GM12878 (cell line): ENCODE measurements around the gene TRANK1. TPM values are rescaled to one million over a fixed set of nuclear protein-coding genes. Genes with fewer than 3 reads are reported as not detected.

ENCODE experiments used
- ATAC-seq: fragments of 200-7000 bp; cut with Tn5 transposase; 3 replicates; pipeline ENCODE4 v1.9.1; 2020; ENCODE audit warnings: mild to moderate bottlenecking, moderate library complexity
- BruUV-seq: library from RNA; stranded (reverse); fragments of 400-500 nt; replicated peaks from 2 replicates; lab custom pipeline; 2021; lab: Mats Ljungman, UMichigan
- CTCF ChIA-PET: fragments of 300-600 bp; sonication (Branson Sonifier 250); formaldehyde crosslinking; extraction: SDS; loops from one replicate; lab custom pipeline; 2021; ENCODE audit warnings: inconsistent platforms; lab: Yijun Ruan, JAX
- POLR2A ChIA-PET: fragments of 350-600 bp; formaldehyde crosslinking; extraction: SDS; loops from one replicate; lab custom pipeline; 2021; ENCODE audit warnings: inconsistent platforms; lab: Charles Lee
- RAD21 ChIA-PET: fragments of 300-600 bp; sonication (Branson Sonifier 250); formaldehyde crosslinking; loops from one replicate; lab custom pipeline; 2023; ENCODE audit warnings: antibody characterized with exemption; ENCODE audit not compliant: unreplicated experiment; lab: Charles Lee
- SMC1A ChIA-PET: fragments of 300-600 bp; sonication (Branson Sonifier 250); formaldehyde crosslinking; loops from one replicate; lab custom pipeline; 2023; ENCODE audit not compliant: unreplicated experiment, uncharacterized antibody; lab: Charles Lee
- DNase-seq: peaks from one replicate; pipeline ENCODE4 v3.0.0-alpha.2; 2011; ENCODE audit warnings: low read depth, low spot score
- FAIRE-seq: peaks from 3 replicates; lab custom pipeline; 2011; peaks lifted over from hg19 to GRCh38; lab: Jason Lieb, UNC
- H2AFZ ChIP-seq: 2 replicates; pipeline ENCODE4 v1.6.0; 2011; ENCODE audit warnings: low read depth, low read length, control low read depth; ENCODE audit not compliant: control insufficient read depth
- H3K27ac ChIP-seq: 2 replicates; pipeline ENCODE4 v1.5.1; 2011; ENCODE audit warnings: control low read depth; ENCODE audit not compliant: control insufficient read depth, insufficient read depth
- H3K27me3 ChIP-seq, 2 experiments: replicated peaks in 1 of 2; 2 replicates each; pipeline versions ENCODE4 v1.6.0 to v1.6.1; 2011; ENCODE audit warnings: low read length in 1 of 2; ENCODE audit not compliant: control insufficient read depth in 2 of 2, insufficient read depth in 2 of 2
- H3K36me3 ChIP-seq, 2 experiments: 2 replicates each; pipeline ENCODE4 v1.5.1; 2011; ENCODE audit warnings: low read length in 1 of 2; ENCODE audit not compliant: control insufficient read depth in 2 of 2, insufficient read depth in 2 of 2
- H3K4me1 ChIP-seq: 2 replicates; pipeline ENCODE4 v1.6.1; 2011; ENCODE audit warnings: mild to moderate bottlenecking, low read length, moderate library complexity, mixed read lengths; ENCODE audit not compliant: control insufficient read depth, insufficient read depth
- H3K4me2 ChIP-seq: 2 replicates; pipeline ENCODE4 v1.6.0; 2011; ENCODE audit warnings: control low read depth; ENCODE audit not compliant: control insufficient read depth, insufficient read depth
- H3K4me3 ChIP-seq: fragments of 200-600 bp; sonication (generic); 2 replicates; pipeline ENCODE4 v1.5.1; 2016
- H3K79me2 ChIP-seq: 2 replicates; pipeline ENCODE4 v1.6.0; 2011; ENCODE audit warnings: low read length; ENCODE audit not compliant: control insufficient read depth, insufficient read depth
- H3K9ac ChIP-seq: 2 replicates; pipeline ENCODE4 v1.8.0; 2011; ENCODE audit warnings: low read length, control low read depth, mixed read lengths; ENCODE audit not compliant: control insufficient read depth, insufficient read depth
- H3K9me3 ChIP-seq: replicated peaks from 3 replicates; pipeline ENCODE4 v1.5.1; 2011; ENCODE audit warnings: mild to moderate bottlenecking, low read length; ENCODE audit not compliant: control insufficient read depth, insufficient read depth
- H4K20me1 ChIP-seq: 2 replicates; pipeline ENCODE4 v1.6.0; 2011; ENCODE audit not compliant: control insufficient read depth, insufficient read depth
- ATF3 ChIP-seq: IDR thresholded peaks from 2 replicates; pipeline ENCODE4 v1.6.1; 2011; ENCODE audit warnings: low read depth, mild to moderate bottlenecking, low read length, moderate library complexity, borderline replicate concordance; ENCODE audit errors: extremely low read depth
- IRF5 ChIP-seq: fragments of 450-650 bp; IDR thresholded peaks from 2 replicates; pipeline ENCODE4 v1.6.1; 2017; ENCODE audit warnings: borderline replicate concordance
- MEF2B ChIP-seq: fragments of 450-650 bp; IDR thresholded peaks from 2 replicates; pipeline ENCODE4 v1.6.1; 2018; ENCODE audit warnings: mild to moderate bottlenecking, moderate library complexity; ENCODE audit not compliant: partially characterized antibody, poor library complexity, severe bottlenecking
- REST ChIP-seq: IDR thresholded peaks from 2 replicates; pipeline ENCODE4 v1.6.1; 2012; ENCODE audit warnings: mild to moderate bottlenecking, low read depth, low read length
- WGBS: methylation state at CpG from one replicate; pipeline ENCODE4 v1.1.6; 2016; ENCODE audit warnings: low lambda C conversion rate; ENCODE audit not compliant: insufficient replicate concordance, insufficient coverage; ENCODE audit errors: missing lambda C conversion rate; 5-methylcytosine and 5-hydroxymethylcytosine counted together
- in situ Hi-C: fragments of 300-500 bp; cut with MboI; formaldehyde crosslinking; loops from 9 replicates; pipeline ENCODE4 v1.14.3; 2018; ENCODE audit warnings: mixed read lengths
- intact Hi-C: fragments of 100-400 bp; cut with micrococcal nuclease; formaldehyde crosslinking; loops from one replicate; pipeline ENCODE4 v1.14.2; 2022; ENCODE audit not compliant: unreplicated experiment
- polyA plus RNA-seq, 11 experiments: library from polyadenylated mRNA; depleted of rRNA in 4 of 11; unstranded in 6 of 11; stranded (reverse) in 5 of 11; fragments of >200 nt; fragmentation: Nextera tagmentation in 4 of 11; fragmentation: Illumina TruSeq in 1 of 11; extraction: Ambion mirVana in 4 of 11; extraction: Trizol in 1 of 11; gene quantifications; 1 replicate in 1 of 11; 2 replicates in 10 of 11; pipeline versions ENCODE4 v1.2.1 to v1.2.3, GENCODE V29; 2011 to 2016; ENCODE audit warnings: inconsistent platforms in 2 of 11, missing spikeins in 2 of 11, low read depth in 1 of 11
- total RNA-seq, 4 experiments: library from RNA; depleted of rRNA in 3 of 4; stranded (reverse); fragments of >200 nt in 3 of 4; fragmentation: Illumina TruSeq in 1 of 4; extraction: Trizol in 1 of 4; gene quantifications; 2 replicates each; pipeline versions ENCODE4 v1.2.1 to v1.2.3, GENCODE V29; 2013 to 2021

Gene TRANK1
- total and polyA plus RNA-seq, 10 of the 15 experiments (the other 5 are each of a cell fraction or from before 2014, with no cell fraction given): 0.46 to 8.8 (median 1.1) TPM

- DNase-seq (no peak), FAIRE-seq (no peak), ATAC-seq (no peak)
- no peaks in the 10 kb centered on the region for H3K79me2 ChIP-seq
- H2AFZ ChIP-seq: no peak overlapping the region
- ChIA-PET RAD21 (interaction anchor here (0.9 kb wide), 1 partner anchor 162 kb away, joined by 3 read pairs; no protein-coding TSS in a partner anchor), CTCF (interaction anchor here (0.7 to 1.4 kb wide), 2 partner anchors 42 to 131 kb away, joined by 3 to 4 read pairs; no protein-coding TSS in a partner anchor), SMC1A (no interaction called here), POLR2A (no interaction called here)
- WGBS: 75% methylated on average over 5 of the region's 5 CpGs
- H3K4me2 ChIP-seq: no peak overlapping the region
- intact Hi-C loops: no loop called here
- H3K4me3 ChIP-seq: no peak overlapping the region
- no peak overlapping the region for H3K9ac ChIP-seq
- no peaks in the 10 kb centered on the region for H3K36me3 ChIP-seq
- no peak for TF ChIP-seq MEF2B
- no peak for TF ChIP-seq ATF3
- no peak for TF ChIP-seq IRF5
- no peak for TF ChIP-seq REST
- H3K27ac ChIP-seq: no peak overlapping the region
- no TSS peak for BruUV-seq
- H3K4me1 ChIP-seq: no peaks in the 10 kb centered on the region
- H4K20me1 ChIP-seq: no peaks in the 10 kb centered on the region
- H3K27me3 ChIP-seq: no peaks in the 10 kb centered on the region
- in situ Hi-C loops: no loop called here
- H3K9me3 ChIP-seq: no peaks in the 10 kb centered on the region
Observed at GRCh38 chr3:36827133-36827532, 117.7 kb downstream of the TRANK1 start.
